SH-SY5Y (cell line): ENCODE results near the gene OR7G2.

Experiments
- GATA2 ChIP-seq: IDR thresholded peaks from 2 replicates; pipeline ENCODE4 v1.6.1; 2011; ENCODE audit warnings: mild to moderate bottlenecking, low read depth, low read length
- GATA3 ChIP-seq: IDR thresholded peaks from 2 replicates; pipeline ENCODE4 v1.6.1; 2011; ENCODE audit warnings: low read depth, mild to moderate bottlenecking, low read length, moderate library complexity

- TF ChIP-seq GATA3: no peak
- TF ChIP-seq GATA2: no peak
Measured at GRCh38 chr19:9061879-9062278, 45.4 kb downstream of the OR7G2 start.
